GM19023 (cell line): ENCODE results near the gene PRLH.
"Not testable (repeated sequence)": the region's sequence is repeated elsewhere in the genome, so short reads cannot be mapped to it uniquely, and the experiment has no call there.

ENCODE experiments used
- ATAC-seq: cut with Tn5 transposase; IDR thresholded peaks from one replicate; pipeline ENCODE4 v1.9.1; 2021; ENCODE audit warnings: mild to moderate bottlenecking, moderate library complexity; ENCODE audit not compliant: unreplicated experiment

The PRLH gene

GRCh38 chr2:237581326-237581725, 15.0 kb downstream of the PRLH start:
- no peak for ATAC-seq

- no peak for ATAC-seq
These were observed 15.7 kb downstream of the PRLH start for GRCh38 chr2:237581751-237582746.

- no peak for ATAC-seq
These were observed 17.3 kb downstream of the PRLH start for GRCh38 chr2:237583385-237584295.

- no peak for ATAC-seq
These were observed 19.3 kb downstream of the PRLH start for GRCh38 chr2:237585590-237586221.

GRCh38 chr2:237588044-237588696, 21.8 kb downstream of the PRLH start:
- no peak for ATAC-seq

GRCh38 chr2:237590272-237591140, 24.1 kb downstream of the PRLH start, which contains the start of gene RAB17:
RAB17 (minus strand) TSS chr2:237590734; CDS start chr2:237586154, 4,580 bp downstream.
- ATAC-seq = no peak

GRCh38 chr2:237591141-237591881, 24.9 kb downstream of the PRLH start:
- ATAC-seq = no peak

- no peak for ATAC-seq
These were observed 26.1 kb downstream of the PRLH start for GRCh38 chr2:237592425-237592980.

- no peak for ATAC-seq
These were observed 26.7 kb downstream of the PRLH start for GRCh38 chr2:237593036-237593435.

- ATAC-seq = no peak
These were observed 27.4 kb downstream of the PRLH start for GRCh38 chr2:237593596-237594320.

- no peak for ATAC-seq
These were observed 28.1 kb downstream of the PRLH start for GRCh38 chr2:237594514-237594871.

GRCh38 chr2:237595829-237596519, 29.6 kb downstream of the PRLH start:
- ATAC-seq = not testable (repeated sequence)

- no peak for ATAC-seq
These were observed 30.3 kb downstream of the PRLH start for GRCh38 chr2:237596520-237597195.

GRCh38 chr2:237597196-237598145, 31.1 kb downstream of the PRLH start:
- ATAC-seq = no peak

GRCh38 chr2:237598468-237599208, 32.3 kb downstream of the PRLH start:
- no peak for ATAC-seq
